ENCODE data around the gene ADAMTSL3. TPM values are rescaled to one million over a fixed set of nuclear protein-coding genes. Genes with fewer than 3 reads are reported as not detected.
"Not testable (repeated sequence)": the region's sequence is repeated elsewhere in the genome, so short reads cannot be mapped to it uniquely, and the experiment has no call there.

Gene ADAMTSL3
- total RNA-seq, 1 donor from 2014 or later = 12.5 TPM

DNA sequence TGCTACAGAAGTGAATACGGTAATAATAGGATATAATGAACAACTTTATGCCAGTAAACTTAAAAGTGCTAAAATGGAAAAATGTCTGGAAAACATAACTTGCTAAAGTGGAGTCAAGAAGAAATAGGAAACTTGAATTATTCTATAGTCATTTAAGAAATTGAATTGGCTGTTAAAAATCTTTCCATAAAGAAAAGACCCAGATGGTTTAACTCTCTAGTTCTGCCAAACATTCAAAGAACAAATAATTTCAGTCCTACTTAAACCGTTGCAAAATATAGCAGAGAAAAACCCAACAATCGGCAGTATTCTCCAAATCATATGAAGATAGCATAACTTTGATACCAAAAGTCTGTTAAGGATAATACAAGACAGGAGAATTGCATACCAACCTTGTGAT lies 432.1 kb downstream of the ADAMTSL3 start:
- not testable (repeated sequence) for DNase-seq (ENCODE audit: low read depth in 2 of 2)

Other genes starting within 250 kb of the ADAMTSL3 start
- gene SH3GL3, start 206.8 kb upstream of the ADAMTSL3 start, total RNA-seq = under 0.01 TPM in 1 of 2 replicates, not detected in the other

Data from lung microvascular endothelial cell (primary cell).